ENCODE data around the gene TNIK.

Gene TNIK

GRCh38 chr3:171279972-171280371, 180.2 kb downstream of the TNIK start:
- DNase-seq (ENCODE audit: low spot score) = no peak

GRCh38 chr3:171278299-171278590, 182.0 kb downstream of the TNIK start:
- DNase-seq (ENCODE audit: low spot score) = no peak

GRCh38 chr3:171277456-171278298, 182.5 kb downstream of the TNIK start:
- DNase-seq (ENCODE audit: low spot score) = no peak

- no peak for DNase-seq (ENCODE audit: low spot score)
Observed at GRCh38 chr3:171276923-171277322, 183.3 kb downstream of the TNIK start.

- no peak for DNase-seq (ENCODE audit: low spot score)
Observed at GRCh38 chr3:171274222-171274621, 186.0 kb downstream of the TNIK start.

- DNase-seq (ENCODE audit: low spot score) = no peak
Observed at GRCh38 chr3:171270541-171270940, 189.7 kb downstream of the TNIK start.

- DNase-seq (ENCODE audit: low spot score) = no peak
Observed at GRCh38 chr3:171269542-171269941, 190.7 kb downstream of the TNIK start.

GRCh38 chr3:171268677-171269076, 191.5 kb downstream of the TNIK start:
- no peak for DNase-seq (ENCODE audit: low spot score)

GRCh38 chr3:171267104-171267503, 193.1 kb downstream of the TNIK start:
- DNase-seq (ENCODE audit: low spot score) = no peak

- no peak for DNase-seq (ENCODE audit: low spot score)
Observed at GRCh38 chr3:171266740-171267073, 193.5 kb downstream of the TNIK start.

GRCh38 chr3:171266034-171266739, 194.0 kb downstream of the TNIK start:
- DNase-seq (ENCODE audit: low spot score) = no peak

- no peak for DNase-seq (ENCODE audit: low spot score)
Observed at GRCh38 chr3:171264758-171265157, 195.4 kb downstream of the TNIK start.

- DNase-seq (ENCODE audit: low spot score) = no peak
Observed at GRCh38 chr3:171262431-171262830, 197.8 kb downstream of the TNIK start.

- no peak for DNase-seq (ENCODE audit: low spot score)
Observed at GRCh38 chr3:171261487-171261886, 198.7 kb downstream of the TNIK start.

- DNase-seq (ENCODE audit: low spot score) = no peak
Observed at GRCh38 chr3:171260899-171261298, 199.3 kb downstream of the TNIK start.

GRCh38 chr3:171260466-171260865, 199.7 kb downstream of the TNIK start:
- no peak for DNase-seq (ENCODE audit: low spot score)

- DNase-seq (ENCODE audit: low spot score) = no peak
Observed at GRCh38 chr3:171258316-171258715, 201.9 kb downstream of the TNIK start.

- no peak for DNase-seq (ENCODE audit: low spot score)
Observed at GRCh38 chr3:171257251-171258203, 202.7 kb downstream of the TNIK start.

- DNase-seq (ENCODE audit: low spot score) = no peak
Observed at GRCh38 chr3:171256445-171257250, 203.6 kb downstream of the TNIK start.

- DNase-seq (ENCODE audit: low spot score) = no peak
Observed at GRCh38 chr3:171255236-171255806, 204.9 kb downstream of the TNIK start.

- no peak for DNase-seq (ENCODE audit: low spot score)
Observed at GRCh38 chr3:171254315-171254714, 205.9 kb downstream of the TNIK start.
